Fibroblast of the aortic adventitia (primary cell): ENCODE data around the gene PLPPR4. TPM values are rescaled to one million over a fixed set of nuclear protein-coding genes. Genes with fewer than 3 reads are reported as not detected.

ENCODE experiments used
- DNase-seq: peaks from one replicate; pipeline ENCODE4 v3.0.0-alpha.2; 2010; ENCODE audit warnings: low read depth
- H3K4me3 ChIP-seq: 2 replicates; pipeline ENCODE4 v1.5.1; 2011; ENCODE audit warnings: low read depth, mild to moderate bottlenecking, control low read depth, low read length, moderate library complexity
- CTCF ChIP-seq: IDR thresholded peaks from 2 replicates; pipeline ENCODE4 v1.5.1; 2011; ENCODE audit warnings: mild to moderate bottlenecking, low read length, control low read depth, inconsistent platforms; ENCODE audit not compliant: insufficient read depth
- total RNA-seq: library from RNA; depleted of rRNA; stranded (reverse); fragments of >200 nt; gene quantifications from 2 replicates; pipeline ENCODE4 v1.2.3, GENCODE V29; 2012; ENCODE audit warnings: low replicate concordance

PLPPR4 gene
- total RNA-seq, 1 donor, result 2.8 TPM

- H3K4me3 ChIP-seq, result no peak overlapping the region
- no peak for DNase-seq
- TF ChIP-seq CTCF, result no peak
These were observed 88.5 kb downstream of the PLPPR4 start for GRCh38 chr1:99352821-99353220.

DNA sequence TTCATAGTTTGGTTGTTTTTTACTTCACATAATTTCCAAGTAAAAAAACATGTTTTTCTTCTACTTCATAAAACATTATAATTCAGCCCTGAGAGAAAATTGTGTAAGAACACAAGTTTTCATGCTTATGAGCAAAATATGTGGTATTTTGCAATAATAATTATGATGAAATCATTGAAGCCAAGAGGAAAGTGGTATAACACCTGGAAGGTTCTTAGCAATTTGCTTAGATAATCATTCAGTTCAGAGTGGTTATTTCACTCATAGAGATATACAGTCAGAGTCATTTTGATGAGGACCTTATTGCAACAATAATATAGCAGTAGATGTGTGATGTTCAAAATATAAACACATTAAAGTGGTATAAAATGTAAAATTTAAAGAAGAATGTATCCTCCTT is 94.5 kb downstream of the PLPPR4 start:
- no peak overlapping the region for H3K4me3 ChIP-seq
- no peak for DNase-seq
- no peak for TF ChIP-seq CTCF
